Gastrocnemius medialis (tissue), 4 donors: ENCODE data around the gene CORO2B.

ENCODE experiments used
- POLR2A ChIP-seq, 2 donors: fragments of 450-650 bp; IDR thresholded peaks; one replicate each; pipeline ENCODE4 v1.6.1; 2017; ENCODE audit warnings: antibody characterized with exemption in 2 of 2, mild to moderate bottlenecking in 2 of 2, moderate library complexity in 2 of 2
- TF ChIP-seq, protein P1 (sequence below), 5 experiments: fragments of 450-650 bp in 3 of 5; fragments of 200-600 bp in 2 of 5; sonication (generic) in 2 of 5; IDR thresholded peaks in 4 of 5; conservative IDR thresholded peaks in 1 of 5; 1 replicate in 4 of 5; 2 replicates in 1 of 5; pipeline ENCODE4 v1.5.1; 2016 to 2019; ENCODE audit warnings: antibody characterized with exemption in 5 of 5, mild to moderate bottlenecking in 3 of 5, moderate library complexity in 3 of 5

- TF ChIP-seq, protein P1, sequence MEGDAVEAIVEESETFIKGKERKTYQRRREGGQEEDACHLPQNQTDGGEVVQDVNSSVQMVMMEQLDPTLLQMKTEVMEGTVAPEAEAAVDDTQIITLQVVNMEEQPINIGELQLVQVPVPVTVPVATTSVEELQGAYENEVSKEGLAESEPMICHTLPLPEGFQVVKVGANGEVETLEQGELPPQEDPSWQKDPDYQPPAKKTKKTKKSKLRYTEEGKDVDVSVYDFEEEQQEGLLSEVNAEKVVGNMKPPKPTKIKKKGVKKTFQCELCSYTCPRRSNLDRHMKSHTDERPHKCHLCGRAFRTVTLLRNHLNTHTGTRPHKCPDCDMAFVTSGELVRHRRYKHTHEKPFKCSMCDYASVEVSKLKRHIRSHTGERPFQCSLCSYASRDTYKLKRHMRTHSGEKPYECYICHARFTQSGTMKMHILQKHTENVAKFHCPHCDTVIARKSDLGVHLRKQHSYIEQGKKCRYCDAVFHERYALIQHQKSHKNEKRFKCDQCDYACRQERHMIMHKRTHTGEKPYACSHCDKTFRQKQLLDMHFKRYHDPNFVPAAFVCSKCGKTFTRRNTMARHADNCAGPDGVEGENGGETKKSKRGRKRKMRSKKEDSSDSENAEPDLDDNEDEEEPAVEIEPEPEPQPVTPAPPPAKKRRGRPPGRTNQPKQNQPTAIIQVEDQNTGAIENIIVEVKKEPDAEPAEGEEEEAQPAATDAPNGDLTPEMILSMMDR (IDR thresholded peaks at IDR 0.05 in 4 of 5, conservative IDR thresholded peaks at IDR 0.05 in 1 of 5), result no peak
- TF ChIP-seq POLR2A (IDR thresholded peaks at IDR 0.05), result no peak
Observed at GRCh38 chr15:68537506-68537905, 41.3 kb upstream of the CORO2B start.
